Renal pelvis (tissue), 4 donors: ENCODE data around the gene GAB1. TPM values are rescaled to one million over a fixed set of nuclear protein-coding genes. Genes with fewer than 3 reads are reported as not detected.
"Not testable (repeated sequence)": the region's sequence is repeated elsewhere in the genome, so short reads cannot be mapped to it uniquely, and the experiment has no call there.

Experiments used
- DNase-seq: peaks from one replicate; pipeline ENCODE4 v3.0.0-alpha.2; 2013
- polyA plus RNA-seq, 3 donors: library from polyadenylated mRNA; unstranded; fragments of 120-200 nt; gene quantifications; one replicate each; pipeline ENCODE4 v1.2.1, GENCODE V29; 2013; ENCODE audit not compliant: insufficient read length in 3 of 3

GAB1 gene
- polyA plus RNA-seq, 3 donors: 39.5 to 48.2 (median 48.0) TPM

DNA sequence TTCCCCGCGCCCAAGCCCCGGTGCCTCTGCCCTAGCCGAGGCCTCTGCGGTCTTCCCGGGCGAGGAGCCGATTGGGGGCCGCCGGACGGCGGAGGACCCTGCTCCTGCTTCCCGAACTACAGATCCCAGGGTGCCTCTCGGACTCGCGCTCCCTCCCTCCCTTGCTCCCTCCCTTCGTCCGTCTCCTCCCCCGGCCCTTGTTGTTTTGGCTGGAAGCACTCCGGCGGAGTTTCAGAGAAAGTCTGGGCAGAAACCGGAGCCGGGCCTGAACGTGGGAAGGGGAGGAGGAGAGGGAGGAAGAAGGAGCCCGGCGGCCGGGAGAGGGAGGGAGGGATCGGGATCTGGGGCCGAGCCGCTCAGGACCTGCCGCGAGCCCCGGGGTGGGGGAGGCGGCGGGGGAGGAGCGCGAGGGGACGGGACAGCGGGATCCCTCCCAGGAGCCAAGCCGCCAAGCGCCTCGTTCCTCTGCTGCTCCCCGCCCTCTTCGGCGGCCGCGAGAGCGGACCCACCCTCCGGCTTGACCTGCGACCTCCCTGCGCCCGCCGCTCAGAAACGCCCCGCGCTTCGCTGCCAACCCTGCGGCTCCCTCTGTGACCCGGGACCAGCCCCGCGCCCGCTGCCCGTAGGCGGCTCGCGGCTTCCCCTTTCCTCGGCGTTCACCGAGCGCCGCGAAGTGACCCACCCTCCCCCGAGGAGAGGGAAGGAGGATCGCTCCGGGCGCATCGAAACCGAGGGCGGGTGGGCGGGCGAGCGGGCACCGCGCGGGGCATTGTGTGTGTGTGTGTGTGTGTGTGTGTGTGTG, 496 bp upstream of the GAB1 start:
- DNase-seq: peak; percentile 96

DNA sequence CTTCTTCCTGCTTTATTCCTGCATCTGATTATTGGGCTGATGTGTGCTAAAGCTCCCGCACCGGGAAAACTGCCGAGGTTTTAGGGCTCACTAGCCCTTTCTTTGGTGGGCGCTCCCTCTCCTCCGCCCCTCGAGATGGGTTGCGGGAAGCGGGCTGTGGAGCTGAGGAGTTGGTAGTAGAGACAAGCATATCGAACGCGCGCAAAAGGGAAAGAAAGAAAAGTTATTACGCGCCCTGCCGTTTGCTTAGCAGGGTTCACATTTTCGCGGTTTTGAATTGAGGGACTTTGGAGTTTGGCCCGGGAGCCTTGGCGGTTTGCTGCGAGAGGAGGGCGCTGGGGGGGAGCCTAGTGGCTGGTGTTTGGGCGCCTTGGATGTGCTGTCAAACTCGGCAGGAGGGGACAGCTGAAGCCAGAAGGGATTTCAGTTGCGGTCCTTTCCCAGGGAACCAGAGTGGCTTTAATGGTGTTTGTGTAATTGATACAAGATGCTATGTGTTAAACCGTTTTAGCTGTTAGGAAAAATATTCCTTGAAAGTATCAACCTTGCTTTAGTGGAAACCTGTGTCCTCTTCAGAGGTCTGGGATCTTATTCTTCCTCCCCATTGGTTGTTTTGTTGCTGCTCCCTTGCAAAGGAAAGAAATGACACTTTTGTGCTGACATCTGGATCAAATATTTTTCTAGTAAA, 1.1 kb downstream of the GAB1 start:
- peak; percentile 45 for DNase-seq

DNA sequence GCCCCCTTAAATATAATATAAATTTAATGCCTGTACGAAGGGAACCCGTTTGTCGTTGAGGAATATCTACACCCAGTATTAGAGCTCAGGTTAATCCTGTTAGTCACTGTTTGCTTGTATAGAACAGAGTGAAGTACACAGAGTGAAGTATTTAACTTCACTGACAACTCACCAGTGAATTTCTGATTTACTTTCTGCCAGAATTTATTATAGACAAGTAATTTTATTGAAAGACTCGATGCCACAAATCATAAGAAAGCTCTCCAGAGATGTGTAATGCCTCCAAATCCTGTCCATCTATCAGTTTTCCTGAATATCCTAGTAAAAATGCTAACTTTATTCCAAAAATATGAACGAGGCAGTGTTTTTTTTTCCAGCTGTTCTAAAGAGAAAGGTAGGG, 1.6 kb downstream of the GAB1 start:
- DNase-seq: no peak

DNA sequence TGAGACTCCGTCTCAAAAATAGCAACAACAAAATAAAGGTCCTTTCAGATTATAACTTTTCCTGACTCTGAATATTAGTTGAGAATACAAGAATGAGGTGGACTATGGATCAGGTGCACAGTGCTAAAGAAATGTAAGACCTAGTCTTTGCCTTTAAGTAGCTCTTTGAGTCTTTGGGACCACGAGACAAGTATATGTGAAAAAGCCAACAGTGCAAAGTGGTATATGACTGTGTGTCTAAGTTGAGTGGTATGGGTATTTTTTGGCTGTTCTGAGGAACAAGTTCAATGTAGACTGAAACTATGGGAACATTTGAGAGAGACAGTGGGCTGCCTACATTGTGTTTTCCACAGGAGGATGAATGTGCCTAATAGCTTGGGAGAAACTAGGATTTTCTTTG, 2.8 kb downstream of the GAB1 start:
- DNase-seq: no peak

DNA sequence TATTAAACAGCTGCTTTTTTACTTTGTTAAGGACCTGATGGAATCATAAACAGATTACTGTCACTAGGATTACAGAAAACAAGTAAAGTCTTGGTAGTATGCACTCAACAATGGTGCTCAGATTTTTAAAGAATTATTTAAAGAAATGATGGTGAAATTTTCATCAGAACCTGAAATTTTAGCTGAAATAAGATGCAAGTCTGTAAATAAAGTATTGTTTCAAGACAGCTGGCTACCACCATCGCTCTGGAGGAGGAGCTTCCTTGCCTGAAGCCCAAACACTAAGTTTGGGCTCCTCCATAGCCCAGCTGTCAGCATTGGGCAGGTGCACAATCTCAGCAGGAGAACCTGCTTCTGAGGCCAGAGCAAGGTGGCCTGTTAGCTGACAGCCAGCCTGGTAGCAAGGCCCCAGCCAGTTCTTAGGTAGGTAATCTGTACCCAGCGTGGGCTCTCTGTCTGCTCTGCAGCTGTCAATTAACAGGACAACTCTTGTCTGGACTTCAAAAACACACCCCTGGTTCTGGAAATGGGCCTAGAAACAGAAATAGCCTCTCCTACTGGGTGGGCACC, 4.6 kb downstream of the GAB1 start:
- DNase-seq: no peak

DNA sequence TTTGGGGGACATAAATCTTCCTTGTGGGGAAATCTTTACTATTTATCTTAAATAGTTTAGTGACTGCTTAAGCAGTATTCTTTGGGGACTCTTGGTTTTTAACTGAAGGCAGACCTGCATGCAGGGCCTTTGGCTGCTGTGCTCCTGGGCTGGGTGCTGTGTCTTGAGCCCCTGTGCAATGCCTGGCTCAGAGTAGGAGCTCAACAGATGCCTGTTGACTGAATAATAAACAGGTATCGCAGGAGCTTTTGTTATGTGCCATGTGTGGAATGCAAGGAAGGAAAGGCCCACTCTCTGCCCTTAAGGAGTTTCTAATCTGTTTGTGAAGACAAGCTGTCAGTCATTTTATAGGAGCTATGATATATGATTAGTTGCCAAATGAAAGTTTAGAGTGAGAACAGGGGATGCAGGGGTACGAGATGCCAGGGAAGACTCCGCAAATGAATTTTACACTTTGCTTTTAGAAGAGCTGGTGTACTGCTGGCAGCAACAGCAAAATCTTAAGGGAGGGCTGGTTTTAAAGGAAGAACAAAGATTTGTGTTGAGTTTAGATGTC, 6.7 kb downstream of the GAB1 start:
- DNase-seq: no peak

DNA sequence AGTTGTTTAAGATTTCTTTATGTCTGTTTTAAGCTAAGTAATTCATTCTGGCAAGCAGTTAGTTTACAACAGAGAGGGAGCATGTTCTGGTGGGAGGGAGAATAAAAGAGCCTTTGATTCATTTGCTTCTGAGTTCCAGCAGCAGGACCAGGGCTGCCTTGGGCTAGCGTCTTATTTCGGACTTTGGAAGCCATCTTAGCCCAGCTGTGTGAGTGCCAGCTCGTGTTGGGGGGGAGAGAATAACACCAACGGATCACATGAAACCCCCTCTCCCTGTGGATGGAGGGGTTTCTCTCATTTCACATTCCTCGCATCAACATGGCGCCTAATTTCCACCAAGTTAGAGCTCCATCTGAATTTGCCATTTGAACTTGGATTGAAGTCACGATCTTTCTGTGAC, 7.4 kb downstream of the GAB1 start:
- no peak for DNase-seq

DNA sequence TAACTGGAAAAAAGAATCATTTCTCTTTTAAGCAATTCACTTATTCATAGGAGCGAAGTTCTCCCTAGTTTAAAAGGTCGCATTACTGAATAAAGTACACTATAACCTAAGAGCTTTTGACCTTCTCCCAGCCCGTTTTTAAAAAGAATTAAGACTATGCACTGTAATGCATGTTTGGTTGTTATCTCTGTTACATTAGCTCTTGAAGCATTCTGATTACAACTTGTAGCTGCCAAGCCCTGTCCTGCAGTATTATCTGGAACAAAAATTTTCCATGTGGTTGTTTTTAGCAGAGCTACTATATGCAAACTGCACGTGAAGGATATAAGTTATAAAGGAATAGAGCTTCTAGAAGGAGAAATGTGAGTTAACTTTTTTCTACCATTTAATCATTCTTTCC, 8.1 kb downstream of the GAB1 start:
- DNase-seq: no peak

DNA sequence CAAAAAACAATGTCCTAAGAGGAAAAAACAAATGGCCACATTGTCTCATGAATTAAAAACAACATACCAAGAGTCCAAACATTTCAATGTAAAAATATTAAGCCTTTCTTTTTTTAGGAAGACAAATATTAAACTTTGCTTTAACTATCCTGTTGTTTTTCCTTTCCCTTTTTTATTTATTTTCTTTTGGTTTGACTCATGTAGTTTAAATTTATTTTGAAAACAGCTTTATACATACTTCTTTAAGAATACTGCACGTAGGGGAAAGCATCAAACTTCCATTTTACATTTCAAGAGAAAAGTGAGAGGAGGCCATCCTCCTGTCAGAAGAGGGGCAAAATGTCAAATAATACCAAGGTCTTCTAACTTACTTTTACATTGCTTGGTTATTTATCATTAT, 8.7 kb downstream of the GAB1 start:
- DNase-seq: no peak

DNA sequence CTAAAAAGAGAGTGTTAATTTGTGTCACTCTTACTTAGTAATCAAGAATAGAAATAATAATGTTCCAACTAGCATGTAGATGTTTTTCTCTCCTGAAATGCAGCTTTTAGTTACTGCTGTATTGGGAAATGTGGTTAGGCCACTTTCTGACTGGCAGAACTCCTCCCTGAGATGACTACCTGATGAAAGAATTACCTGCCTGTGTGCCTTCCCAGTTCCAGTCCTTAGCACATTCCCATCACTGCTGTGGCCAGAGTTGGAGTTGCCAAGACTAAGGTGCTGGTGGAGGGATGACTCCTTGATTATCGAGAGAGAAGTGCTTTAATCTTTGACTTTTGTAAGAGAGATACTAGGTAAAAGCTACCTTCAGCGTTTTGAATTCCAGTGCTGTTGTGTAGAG, 9.5 kb downstream of the GAB1 start:
- no peak for DNase-seq

DNA sequence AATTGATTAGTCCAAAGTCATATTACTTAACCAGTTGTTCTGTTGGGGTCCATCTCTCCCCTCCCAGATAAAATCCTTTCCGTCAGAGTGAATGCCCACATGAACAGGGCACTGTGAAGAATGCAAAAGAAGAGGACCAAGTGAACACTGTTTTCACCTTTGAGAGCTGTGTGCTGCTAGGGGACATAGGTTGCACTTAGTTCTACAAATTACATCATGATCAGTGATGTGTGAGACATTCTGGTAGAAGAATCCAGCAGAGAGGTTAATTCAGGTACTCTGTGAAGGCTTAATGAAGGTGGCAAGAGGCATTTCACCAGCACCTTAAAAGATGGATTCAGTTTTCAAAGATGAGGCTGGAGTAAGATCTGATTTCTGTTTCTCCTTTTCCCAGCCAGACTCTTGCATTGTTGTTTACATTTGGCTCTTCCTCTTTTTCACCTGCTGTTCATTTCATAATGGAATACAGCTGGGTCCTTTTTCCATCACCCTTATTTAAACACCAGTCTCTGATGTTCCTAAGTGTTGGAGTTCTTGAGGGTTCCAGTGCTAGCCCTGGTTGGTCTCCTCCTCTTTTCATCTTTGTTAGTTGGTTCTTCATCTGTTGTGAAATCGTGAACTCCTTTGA, 10.9 kb downstream of the GAB1 start:
- DNase-seq: no peak

DNA sequence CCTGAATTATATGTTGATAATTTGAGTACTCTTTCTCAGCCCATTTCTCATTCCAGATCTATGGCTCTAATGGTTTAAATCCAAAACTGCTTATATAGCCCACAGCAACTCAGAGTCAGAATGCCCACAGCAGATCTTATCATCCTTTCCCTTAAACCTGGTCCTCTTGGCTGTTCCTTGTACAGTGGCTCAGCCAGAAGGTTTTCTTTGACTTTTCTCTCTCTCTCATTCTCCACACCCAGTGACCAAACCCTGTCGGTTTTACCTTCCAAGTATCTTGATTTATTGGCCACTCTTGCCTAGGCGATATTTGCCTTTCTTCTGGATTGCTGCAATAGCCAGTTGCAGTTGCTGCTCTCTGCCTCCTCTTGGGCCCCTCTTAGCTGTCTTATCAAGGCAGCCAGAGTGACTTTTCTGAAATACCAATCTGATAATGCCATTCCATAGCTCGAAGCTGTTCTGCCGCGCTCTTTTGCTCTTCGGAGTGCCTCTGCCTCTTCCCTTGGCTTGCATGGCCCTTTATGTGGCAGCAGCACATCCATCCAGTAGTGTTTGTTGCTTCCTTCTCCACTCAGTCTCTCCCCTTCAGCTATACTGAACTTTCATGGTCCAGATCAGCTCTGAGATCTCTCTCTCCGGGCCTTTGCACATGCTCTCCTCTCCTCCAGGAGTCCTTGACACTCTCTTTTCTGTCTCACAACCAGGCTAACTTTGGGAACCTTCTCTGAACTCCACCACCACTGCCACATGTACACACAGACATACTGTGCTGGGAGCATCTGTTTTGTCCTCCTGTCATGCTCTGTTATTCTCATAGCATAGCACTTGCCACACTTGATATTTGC, 11.8 kb downstream of the GAB1 start:
- no peak for DNase-seq

DNA sequence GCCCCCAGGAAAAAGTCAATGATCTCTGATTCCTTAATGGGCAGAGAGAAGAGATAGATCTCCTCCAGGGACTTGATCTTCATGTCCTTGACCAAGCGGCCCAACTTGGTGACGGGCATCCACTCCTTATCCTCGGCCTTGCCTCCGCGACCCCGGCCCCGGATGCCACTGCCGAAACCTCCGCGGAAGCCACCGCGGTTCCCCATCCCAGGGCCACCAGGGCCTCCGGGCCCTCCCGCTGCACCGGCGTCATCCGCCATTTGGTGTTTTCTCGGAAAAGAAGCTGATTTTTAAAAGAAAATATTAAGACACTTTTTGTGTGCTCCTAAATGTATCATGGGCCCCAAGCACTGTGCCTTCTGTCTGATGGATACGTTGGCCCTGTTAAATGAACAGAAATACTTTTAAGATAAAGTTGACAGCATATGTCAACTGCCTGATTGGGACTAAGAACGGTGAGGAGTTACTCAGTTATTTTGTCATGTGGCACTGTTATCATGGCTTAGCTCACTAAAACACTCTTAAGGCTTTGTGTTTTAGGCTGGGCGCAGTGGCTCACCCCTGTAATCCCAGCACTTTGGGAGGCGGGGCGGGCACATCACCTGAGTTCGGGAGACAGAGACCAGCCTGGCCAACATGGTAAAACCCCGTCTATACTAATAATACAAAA, 13.3 kb downstream of the GAB1 start:
- DNase-seq: not testable (repeated sequence)

DNA sequence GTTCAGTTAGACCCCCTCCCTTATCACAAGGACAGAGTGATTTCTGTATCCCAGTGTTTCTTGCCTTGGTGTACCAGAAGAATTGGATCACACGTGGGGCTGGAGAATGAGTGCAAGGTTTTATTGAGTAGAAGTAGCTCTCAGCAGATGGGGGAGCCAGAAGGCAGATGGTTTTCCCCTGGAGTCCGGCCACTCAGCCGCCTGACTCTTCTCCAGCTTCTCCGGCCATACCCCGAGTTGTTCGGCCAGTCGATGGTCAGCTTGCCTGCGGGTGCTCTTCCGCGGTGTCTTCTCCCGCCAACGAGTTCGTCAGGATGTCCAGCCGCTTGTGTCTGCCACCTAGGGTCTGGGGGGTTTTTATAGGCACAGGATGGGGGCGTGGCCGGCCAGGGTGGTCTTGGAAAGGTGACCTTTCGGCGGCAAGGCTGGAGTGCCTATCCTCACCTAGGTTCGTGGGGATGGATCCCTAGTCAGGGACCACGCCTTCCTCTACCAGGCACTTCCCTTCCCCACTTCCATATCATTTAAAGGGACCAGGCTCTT, 14.5 kb downstream of the GAB1 start:
- DNase-seq: no peak

DNA sequence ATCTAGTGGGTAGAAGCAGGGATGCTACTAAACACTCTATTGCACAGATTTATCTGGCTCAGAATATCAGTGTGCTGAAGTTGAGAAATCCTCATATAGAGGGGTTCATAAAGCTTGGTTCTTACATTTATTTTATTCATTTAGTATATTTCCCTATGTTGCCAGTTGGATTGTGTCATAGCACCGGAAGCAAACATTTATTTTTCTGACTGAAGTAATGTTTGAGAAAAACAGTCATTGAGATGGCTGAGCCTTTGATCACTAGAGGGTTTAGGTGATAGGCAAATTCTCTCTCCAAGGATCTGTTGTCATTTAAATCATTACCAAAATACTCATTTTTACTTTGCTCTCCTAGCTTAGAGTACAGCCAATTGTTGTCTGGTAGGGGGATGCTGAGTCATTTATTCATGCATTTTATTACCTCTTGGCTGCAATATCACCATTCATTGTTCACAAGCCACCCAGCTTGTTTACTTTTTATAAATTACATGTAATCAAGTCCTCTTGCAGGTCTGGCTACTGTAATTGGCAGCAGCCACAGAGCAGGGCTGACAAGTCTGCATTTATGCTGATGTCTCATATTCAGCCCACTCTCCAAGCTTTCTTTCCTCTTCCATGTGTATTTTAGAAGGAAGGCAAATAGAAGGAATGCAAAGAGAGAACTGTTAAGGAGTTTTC, 15.2 kb downstream of the GAB1 start:
- DNase-seq: no peak

DNA sequence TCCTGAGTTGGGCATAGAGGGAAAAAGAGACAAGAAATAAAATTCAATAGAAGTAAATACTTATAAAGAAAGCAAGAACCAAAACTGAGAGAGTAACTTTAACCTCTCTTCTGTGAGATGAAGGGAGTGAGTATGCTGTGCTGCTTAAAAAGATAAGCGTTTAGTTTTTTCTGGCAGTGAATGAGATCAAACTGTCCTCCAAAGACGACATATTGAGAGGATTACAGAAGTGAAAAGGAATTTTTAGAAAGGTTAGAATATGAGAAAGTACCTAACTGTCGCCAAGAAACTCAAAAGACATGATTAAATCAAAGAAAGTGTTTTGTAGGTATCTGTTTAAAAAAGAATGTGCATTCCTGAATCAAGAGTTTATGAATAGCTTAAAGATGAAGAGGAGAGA, 16.0 kb downstream of the GAB1 start:
- no peak for DNase-seq

DNA sequence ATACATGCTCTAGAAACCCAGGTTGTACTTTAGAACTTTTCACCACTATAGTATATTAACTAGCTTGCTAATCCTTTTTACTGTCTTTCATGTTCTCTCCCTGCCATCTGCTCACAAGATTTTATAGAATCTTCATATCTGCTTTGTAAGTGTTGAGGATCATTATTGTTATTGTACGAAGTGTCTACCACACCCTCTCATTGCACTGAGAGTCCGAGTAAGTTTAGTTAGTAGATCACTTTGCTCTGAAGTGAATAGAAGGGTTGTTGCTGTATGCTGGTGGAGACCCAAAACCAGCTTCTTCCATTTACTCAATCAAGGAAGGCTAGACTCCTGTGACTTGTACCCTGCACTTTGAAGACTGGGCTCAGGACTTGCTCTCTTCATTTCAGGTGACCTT, 17.1 kb downstream of the GAB1 start:
- DNase-seq: no peak

DNA sequence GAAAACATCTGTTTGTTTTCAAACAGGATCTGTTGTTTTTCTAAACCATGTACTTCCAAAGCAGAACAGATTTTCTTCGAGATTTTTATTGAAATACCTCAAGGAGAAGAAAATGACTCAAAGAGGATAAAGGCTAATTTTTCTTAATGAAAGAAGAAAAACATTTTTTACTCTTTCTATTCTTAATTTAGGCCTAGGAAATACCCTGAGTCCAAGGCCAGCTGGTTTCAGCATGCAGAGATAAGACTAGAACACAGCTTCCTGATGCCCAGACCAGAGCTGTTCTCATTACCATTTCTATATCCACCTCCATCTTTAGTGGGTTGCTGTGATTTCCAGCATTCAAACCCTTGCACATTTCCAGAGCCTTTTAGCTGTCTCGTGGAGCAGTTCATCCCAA, 18.3 kb downstream of the GAB1 start:
- no peak for DNase-seq

DNA sequence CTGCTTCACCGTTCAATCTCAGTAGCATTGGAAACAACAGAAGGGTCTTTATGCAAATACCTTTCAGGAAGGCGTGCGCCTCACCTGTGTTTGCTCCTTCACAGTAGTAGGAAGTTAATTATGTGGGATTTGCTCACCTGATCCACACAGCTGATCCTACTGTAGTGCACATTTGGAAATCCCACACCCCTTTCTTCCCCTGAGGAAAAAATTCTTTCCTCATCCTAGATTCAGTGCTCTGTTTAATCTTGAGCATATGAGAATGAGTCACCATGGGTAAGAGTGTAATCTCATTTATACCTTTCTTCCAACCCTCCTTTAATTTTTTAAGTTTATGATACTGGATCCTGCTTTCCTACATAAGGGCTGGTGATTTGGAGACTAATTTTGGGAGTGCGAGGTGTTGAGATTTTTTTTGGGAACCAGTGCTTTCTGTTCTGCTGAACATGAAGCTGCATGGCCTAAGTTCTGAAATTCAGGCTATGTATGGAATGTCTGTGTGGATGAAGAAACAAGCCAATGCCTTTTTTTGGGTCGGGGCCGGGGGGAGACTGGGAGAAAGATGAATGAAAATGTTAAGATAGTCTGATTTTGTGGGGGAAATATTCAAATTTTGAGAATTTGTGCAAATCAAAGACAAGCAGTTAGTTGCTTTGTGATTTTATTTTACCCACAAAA, 19.0 kb downstream of the GAB1 start:
- no peak for DNase-seq

DNA sequence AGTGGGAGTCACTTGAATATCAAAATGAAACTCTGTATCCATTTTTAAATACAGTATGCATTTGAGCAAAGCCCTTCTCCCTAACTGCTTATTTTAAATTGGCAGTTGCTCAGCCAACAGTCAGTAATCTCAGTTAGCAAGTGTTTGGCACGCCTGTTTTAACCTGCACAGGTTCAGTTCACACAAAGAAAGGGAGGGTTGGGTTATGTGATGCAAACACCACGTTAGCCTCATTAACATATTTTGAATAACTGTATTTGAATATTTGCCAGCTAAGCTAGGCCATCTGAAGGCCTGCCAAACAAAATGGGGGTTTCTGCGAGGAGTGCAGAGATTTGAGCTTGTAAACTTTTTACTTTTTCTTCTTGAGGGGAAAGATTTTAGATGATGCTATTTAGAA, 19.8 kb downstream of the GAB1 start:
- no peak for DNase-seq
